ENCODE measurements around the gene BAD.

The BAD gene

DNA sequence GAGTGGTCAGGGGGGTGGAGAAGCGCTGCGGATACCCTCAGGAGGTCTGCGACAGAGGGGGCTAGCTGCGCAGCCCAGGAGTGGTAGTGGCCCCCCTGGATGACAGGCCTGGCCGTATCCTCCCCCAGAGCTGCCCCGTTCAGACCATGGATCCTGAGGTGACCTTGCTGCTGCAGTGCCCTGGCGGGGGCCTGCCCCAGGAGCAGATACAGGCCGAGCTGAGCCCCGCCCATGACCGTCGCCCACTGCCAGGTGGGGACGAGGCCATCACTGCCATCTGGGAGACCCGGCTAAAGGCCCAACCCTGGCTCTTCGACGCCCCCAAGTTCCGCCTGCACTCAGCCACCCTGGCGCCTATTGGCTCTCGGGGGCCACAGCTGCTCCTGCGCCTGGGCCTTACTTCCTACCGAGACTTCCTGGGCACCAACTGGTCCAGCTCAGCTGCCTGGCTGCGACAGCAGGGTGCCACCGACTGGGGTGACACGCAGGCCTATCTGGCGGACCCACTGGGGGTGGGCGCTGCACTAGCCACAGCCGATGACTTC lies 57.9 kb downstream of the BAD start:
- DNase-seq = peak; percentile 38

DNA sequence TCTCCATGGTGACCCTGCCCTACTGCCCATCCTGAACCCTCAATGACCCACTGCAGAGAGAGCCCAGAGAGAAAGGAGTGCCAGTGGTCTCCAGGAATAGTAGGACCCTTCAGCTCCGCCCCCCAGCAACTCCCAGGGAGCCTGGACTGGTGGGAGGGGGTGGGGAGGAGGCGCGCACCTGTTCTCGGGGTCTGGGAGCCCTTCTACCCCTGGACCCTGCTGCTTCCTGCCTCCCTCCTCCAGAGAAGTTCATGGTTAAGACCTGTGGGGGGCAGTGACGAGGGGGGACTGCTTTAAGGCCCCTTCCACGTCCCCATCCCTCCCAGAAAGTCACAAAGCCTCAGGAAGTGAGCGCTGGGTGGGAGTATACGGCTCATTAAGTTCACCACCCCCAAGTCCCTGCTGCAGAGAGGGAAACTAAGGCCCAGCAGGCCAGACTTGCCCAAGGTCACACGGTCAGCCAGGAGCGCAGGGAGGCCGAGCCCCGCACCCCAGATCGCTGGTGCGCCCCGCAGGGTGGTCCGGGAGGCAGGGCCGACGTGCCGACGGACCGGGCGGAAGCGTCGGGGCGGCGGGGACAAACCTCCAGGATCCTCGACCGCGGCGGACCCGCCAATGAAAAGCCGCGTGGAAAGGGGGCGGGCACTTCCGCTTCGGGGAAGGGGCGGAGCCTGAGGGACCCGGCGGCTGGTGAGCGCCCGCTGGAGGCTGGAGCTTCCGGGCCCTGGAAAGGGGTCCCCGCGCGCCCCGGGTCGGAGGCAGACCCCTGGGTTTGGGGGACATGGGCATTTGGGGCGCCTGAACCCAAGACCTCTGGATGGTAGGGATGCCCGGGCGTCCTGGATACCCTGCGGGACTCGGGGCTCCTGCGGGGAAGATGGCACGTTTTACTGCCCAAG lies 58.6 kb downstream of the BAD start, which contains the start of the genes NUDT22 and TRPT1:
Gene NUDT22, plus strand, starts transcription at position 667 of the 899 bp plus-strand sequence. CDS start 379 bp downstream, outside the sequence.
Gene TRPT1, minus strand, starts transcription at position 579 of the 899 bp plus-strand sequence. Its CDS starts 326 bp downstream, at position 253.
- peak; percentile 23 for DNase-seq

DNA sequence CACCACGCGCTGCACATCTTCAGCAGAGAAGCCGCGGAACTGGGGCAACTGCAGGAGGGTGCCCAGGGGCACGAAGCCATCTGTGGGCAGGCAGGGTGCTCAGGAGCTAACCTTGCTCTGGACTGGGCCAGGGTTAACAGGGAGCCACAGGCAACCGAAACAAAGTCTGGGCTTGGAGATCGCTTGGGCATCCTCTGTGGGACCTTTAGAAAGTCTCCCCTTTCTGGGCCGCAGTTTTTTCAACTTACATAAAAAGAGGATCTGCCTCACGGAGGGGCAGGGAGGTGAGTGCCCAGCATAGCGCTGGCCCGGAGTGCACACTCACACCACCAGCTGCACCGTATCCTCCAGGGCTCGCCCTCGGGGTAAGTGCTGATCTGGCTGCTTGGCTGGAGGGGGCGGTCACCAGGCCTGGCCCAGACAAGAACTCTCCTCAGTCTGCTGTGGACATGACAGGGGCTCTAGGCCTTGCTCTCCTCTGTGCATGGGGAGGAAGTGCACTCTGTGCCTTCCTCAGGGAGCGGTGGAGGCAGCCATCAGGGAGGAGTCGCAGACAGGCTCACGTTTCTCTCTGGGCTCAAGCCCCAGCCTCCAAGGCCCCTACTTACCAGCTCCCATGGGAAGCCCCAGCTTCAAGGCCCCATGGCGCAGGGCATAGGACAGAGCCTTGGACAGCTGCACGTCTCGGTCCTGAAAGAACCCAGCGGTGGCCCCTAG lies 59.4 kb downstream of the BAD start:
- no peak for DNase-seq

GRCh38 chr11:64224151-64224890 lies 60.1 kb downstream of the BAD start:
- DNase-seq = no peak

DNA sequence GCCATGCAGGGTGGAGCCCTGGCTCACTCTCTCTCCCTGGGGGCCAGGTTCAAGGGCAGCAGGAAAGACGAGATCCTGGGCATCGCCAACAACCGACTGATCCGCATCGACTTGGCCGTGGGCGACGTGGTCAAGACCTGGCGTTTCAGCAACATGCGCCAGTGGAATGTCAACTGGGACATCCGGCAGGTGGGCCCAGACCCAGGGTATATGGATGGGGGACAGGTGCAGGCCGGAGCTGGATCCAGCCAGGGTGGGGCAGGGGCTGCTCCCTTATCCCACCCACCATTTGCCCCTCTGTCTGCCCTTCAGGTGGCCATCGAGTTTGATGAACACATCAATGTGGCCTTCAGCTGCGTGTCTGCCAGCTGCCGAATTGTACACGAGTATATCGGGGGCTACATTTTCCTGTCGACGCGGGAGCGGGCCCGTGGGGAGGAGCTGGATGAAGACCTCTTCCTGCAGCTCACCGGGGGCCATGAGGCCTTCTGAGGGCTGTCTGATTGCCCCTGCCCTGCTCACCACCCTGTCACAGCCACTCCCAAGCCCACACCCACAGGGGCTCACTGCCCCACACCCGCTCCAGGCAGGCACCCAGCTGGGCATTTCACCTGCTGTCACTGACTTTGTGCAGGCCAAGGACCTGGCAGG lies 61.3 kb downstream of the BAD start:
- DNase-seq = no peak

- DNase-seq = no peak
Measured at GRCh38 chr11:64222651-64223000, 61.8 kb downstream of the BAD start.

GRCh38 chr11:64220798-64221197 lies 63.7 kb downstream of the BAD start:
- no peak for DNase-seq

DNA sequence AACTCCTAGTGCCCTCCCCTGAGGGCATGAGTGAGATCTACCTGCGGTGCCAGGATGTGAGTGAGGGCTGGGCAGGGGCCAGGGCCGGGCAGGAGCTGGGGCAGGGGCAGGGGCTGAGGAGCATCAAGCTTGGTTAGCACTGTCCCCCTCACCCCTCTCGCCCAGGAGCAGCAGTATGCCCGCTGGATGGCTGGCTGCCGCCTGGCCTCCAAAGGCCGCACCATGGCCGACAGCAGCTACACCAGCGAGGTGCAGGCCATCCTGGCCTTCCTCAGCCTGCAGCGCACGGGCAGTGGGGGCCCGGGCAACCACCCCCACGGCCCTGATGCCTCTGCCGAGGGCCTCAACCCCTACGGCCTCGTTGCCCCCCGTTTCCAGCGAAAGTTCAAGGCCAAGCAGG lies 64.2 kb downstream of the BAD start:
- DNase-seq = no peak

Measured in NCI-H2029 treated with DMSO at 0.1 percent for 48 hours (cell line).